GM19372 (cell line): ENCODE results near the gene BIRC6.
"Not testable (repeated sequence)": the region's sequence is repeated elsewhere in the genome, so short reads cannot be mapped to it uniquely, and the experiment has no call there.

Experiments
- ATAC-seq: cut with Tn5 transposase; IDR thresholded peaks from one replicate; pipeline ENCODE4 v1.9.1; 2021; ENCODE audit warnings: mild to moderate bottlenecking, low read depth, moderate library complexity; ENCODE audit not compliant: unreplicated experiment

BIRC6 gene

DNA sequence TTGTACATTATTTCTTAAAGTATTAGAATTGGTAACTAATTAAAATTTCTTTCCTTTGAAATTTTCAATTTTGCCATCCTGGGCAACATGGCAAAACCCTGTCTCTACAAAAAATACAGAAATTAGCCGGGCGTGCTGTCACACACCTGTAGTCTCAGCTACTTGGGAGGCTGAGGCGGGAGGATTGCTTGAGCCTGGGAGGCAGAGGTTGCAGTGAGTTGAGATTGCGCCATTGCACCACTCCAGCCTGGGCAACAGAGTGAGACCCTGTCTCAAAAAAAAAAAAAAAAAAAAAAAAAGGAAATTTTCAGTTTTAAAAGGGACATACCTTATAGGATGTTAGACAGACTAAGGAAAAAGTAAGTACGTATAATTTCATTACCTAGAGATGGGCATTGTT, 14.1 kb downstream of the BIRC6 start:
- ATAC-seq = not testable (repeated sequence)

- ATAC-seq = no peak
Observed at GRCh38 chr2:32372519-32373182, 15.8 kb downstream of the BIRC6 start.

GRCh38 chr2:32375228-32375892, 18.5 kb downstream of the BIRC6 start:
- no peak for ATAC-seq

GRCh38 chr2:32376756-32377155, 19.9 kb downstream of the BIRC6 start:
- no peak for ATAC-seq

- no peak for ATAC-seq
Observed at GRCh38 chr2:32377928-32378327, 21.1 kb downstream of the BIRC6 start.

- ATAC-seq = no peak
Observed at GRCh38 chr2:32379352-32379751, 22.5 kb downstream of the BIRC6 start.

DNA sequence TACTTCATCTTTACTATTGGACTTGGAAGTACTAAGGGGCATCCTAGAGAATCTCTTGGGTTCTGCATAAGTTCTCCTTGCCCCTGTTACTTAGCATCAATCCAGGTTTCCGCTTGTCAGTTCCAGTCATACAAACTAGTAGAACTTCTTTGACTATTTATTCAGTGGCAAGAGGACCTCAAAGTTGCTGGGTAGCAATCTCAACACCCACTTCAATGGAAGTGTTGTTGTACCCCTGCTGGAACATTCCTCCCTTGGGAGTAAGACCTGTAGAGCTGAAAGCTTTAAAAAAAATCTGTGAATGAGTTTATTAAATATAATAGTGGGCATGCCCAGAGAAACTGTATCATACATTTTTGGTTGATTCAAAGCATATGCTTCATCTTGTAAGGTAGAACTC, 27.0 kb downstream of the BIRC6 start:
- no peak for ATAC-seq

DNA sequence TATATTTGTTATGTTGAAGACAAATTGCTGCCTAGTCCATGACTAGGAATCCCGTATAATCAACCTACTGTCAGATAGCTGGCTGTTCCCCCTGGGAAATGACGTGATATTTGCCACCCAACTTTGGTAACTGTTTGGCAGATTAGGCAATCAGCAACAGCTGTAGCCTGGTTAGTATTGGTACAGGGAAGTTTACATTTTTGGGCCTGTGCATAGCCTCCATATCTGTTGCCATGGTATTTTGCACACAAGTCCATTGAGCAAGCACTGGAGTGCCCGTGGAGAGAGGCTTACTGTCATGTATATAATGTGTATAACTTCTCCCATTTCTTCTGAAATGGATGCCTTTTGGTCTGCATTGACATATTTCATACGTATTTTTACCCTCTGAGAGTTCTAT, 27.7 kb downstream of the BIRC6 start:
- ATAC-seq = no peak

GRCh38 chr2:32386739-32387138, 29.9 kb downstream of the BIRC6 start:
- no peak for ATAC-seq

DNA sequence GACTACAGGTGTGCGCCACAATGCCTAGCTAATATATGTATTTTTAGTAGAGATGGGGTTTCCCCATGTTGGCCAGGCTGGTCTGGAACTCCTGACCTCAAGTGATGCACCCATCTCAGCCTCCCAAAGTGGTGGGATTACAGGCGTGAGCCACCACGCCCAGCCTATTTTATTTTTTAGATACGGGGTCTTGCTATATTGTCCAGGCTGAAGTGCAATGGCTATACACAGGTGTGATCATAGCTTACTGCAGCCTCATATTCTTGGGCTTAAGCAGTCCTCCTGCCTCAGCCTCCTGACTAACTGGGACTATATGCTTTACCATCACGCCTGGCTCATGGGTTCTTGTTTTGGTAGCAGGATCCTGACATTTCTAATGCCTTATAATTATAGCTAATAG, 42.4 kb downstream of the BIRC6 start:
- ATAC-seq = no peak

DNA sequence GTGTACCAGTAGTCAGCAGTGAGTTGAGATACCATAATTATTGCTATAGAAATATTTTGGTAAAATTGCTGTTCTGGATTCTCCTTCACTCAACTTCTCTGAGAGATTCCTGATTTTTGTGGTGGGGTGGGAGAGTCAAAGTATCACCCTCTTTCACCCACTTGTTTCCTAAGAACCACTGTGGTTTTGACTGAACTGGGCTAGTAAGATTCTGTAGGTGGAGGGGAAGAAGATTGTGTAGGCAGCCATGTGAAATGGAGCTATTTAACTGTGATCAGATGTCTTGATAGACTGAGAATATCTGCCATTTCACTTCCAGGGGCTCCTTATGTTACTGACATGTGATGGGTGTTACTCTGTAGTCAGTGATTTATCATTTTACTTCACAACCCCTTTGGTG, 45.3 kb downstream of the BIRC6 start:
- ATAC-seq = no peak

GRCh38 chr2:32403782-32404181, 47.0 kb downstream of the BIRC6 start:
- no peak for ATAC-seq

DNA sequence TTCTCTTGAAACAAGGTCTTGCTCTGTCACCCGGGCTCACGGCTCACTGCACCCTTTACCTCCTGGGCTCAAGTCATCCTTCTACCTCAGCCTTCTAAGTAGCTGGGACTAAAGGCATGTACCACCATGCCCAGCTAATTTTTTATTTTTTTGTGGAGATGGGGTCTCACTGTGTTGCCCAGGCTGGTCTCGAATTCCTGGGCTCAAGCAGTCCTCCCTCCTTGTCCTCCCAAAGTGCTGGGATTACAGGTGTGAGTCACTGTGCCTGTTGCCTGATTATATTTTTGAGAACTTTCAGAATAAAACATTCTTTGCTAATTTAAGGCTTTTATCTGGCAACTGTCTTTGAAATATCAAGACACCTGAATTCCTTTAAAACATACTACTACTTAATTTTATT, 47.9 kb downstream of the BIRC6 start:
- no peak for ATAC-seq

GRCh38 chr2:32416519-32416918, 59.7 kb downstream of the BIRC6 start:
- ATAC-seq = no peak

DNA sequence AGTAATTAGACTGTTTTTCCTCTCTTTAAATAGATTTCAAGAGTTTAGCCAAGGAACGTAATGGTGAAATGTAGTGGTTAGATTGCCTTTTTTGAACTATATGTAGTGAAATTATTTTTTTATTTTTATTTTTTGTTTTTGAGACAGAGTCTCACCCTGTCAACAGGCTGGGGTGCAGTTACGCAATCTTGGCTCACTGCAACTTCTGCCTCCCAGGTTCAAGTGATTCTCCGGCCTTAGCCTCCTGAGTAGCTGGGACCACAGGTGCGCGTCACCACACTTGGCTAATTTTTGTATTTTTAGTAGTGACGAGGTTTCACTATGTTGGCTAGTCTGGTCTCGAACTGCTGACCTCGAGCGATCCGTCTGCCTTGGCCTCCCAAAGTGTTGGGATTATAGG, 60.8 kb downstream of the BIRC6 start:
- no peak for ATAC-seq

DNA sequence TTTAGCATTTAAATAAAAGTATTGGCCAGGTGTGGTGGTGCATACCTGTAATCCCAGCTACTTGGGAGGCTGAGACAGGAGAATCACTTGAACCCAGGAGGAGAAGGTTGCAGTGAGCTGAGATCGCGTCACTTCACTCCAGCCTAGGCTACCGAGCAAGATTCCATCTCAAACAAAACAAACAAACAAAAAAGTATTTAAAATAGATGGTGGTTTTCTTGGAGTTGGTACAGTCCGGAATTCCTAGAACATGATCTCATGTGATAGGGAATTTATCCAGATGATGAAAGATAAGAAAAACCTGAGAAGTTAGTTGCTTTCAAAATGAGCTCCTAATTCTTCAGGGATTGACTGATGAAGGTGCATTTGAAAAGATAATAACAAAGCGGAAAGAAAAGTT, 62.0 kb downstream of the BIRC6 start:
- no peak for ATAC-seq

GRCh38 chr2:32422133-32422532, 65.3 kb downstream of the BIRC6 start:
- ATAC-seq = no peak

DNA sequence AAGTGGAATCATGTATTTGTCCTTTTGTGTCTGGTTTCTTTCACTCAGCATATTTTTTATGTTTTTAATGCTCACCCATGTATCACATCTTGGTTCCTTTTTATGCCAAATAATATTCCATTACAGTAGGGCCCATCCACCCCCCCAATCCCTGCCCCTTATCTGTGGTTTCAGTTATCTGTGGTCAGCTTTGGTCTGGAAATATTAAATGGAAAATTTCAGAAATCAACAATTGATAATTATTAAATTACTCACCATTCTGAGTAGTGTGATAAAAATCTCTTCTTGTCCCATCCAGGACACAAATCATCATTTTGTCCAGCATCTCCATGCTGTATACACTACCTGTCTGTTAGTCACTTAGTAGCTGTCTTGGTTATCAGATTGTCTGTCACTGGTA, 66.7 kb downstream of the BIRC6 start:
- ATAC-seq = no peak

GRCh38 chr2:32424739-32425138, 67.9 kb downstream of the BIRC6 start:
- ATAC-seq = no peak

DNA sequence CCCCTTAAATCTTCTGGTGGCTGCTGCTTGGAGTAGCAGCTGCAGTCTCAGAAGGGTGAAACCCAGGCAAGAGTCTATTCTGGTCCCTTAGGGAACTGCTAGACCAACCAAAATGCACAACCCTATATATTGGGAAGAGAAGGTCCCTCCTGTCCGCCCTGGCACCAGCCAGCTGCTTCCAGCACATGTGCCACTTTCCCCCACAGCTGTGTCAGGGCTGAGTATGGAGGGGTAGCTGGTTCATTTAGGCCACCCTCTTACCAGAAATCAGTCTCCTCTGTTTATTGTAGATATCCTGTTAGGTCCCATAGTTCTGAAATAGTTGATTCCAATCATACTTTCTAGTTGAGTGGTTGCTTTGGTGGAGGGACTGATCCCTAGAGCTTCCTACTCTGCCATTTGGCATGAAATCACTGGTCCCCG, 68.9 kb downstream of the BIRC6 start:
- ATAC-seq = no peak

GRCh38 chr2:32427672-32428610, 71.1 kb downstream of the BIRC6 start:
- ATAC-seq = no peak
